HEK293T (cell line): Measurements from ENCODE around the gene GMDS.

Experiments used
- BHLHE40 ChIP-seq: fragments of 450-650 bp; IDR thresholded peaks from 2 replicates; pipeline ENCODE4 v1.6.1; 2016; ENCODE audit warnings: mild to moderate bottlenecking, moderate library complexity, borderline replicate concordance
- ELF4 ChIP-seq: fragments of 450-650 bp; IDR thresholded peaks from 2 replicates; pipeline ENCODE4 v1.6.1; 2017; ENCODE audit warnings: antibody characterized with exemption
- FOXK2 ChIP-seq: fragments of 450-650 bp; IDR thresholded peaks from 2 replicates; pipeline ENCODE4 v1.6.1; 2016; ENCODE audit warnings: mild to moderate bottlenecking
- FOXM1 ChIP-seq: fragments of 450-650 bp; IDR thresholded peaks from 2 replicates; pipeline ENCODE4 v1.6.1; 2017; ENCODE audit warnings: mild to moderate bottlenecking, borderline replicate concordance
- HDGF ChIP-seq: fragments of 450-650 bp; IDR thresholded peaks from 2 replicates; pipeline ENCODE4 v1.6.1; 2017; ENCODE audit warnings: antibody characterized with exemption, borderline replicate concordance
- NFRKB ChIP-seq: fragments of 450-650 bp; IDR thresholded peaks from 2 replicates; pipeline ENCODE4 v1.6.1; 2016; ENCODE audit warnings: mild to moderate bottlenecking, moderate library complexity
- SUZ12 ChIP-seq: fragments of 450-650 bp; IDR thresholded peaks from 2 replicates; pipeline ENCODE4 v1.6.1; 2016; ENCODE audit warnings: mild to moderate bottlenecking
- ZNF384 ChIP-seq: fragments of 450-650 bp; IDR thresholded peaks from 2 replicates; pipeline ENCODE4 v1.6.1; 2016

GRCh38 chr6:1619098-1619672, 626.2 kb downstream of the GMDS start:
- TF ChIP-seq BHLHE40 (no peak), FOXM1 (no peak), NFRKB (no peak), ELF4 (no peak), HDGF (no peak), SUZ12 (no peak), ZNF384 (no peak), FOXK2 (no peak)
